Heart left ventricle (tissue), 16 donors: ENCODE results near the gene SLC6A13. TPM values are rescaled to one million over a fixed set of nuclear protein-coding genes. Genes with fewer than 3 reads are reported as not detected.

Experiments used
- ATAC-seq, 4 donors: fragments of 200-7000 bp; cut with Tn5 transposase; one replicate each; pipeline ENCODE4 v1.9.1; 2020 to 2022; ENCODE audit warnings: moderate library complexity in 4 of 4, mild to moderate bottlenecking in 3 of 4, moderate number of reproducible peaks in 1 of 4
- DNase-seq, 5 donors: peaks; one replicate each; pipeline ENCODE4 v3.0.0-alpha.2; 2020
- H3K27ac ChIP-seq, 12 donors: fragments of 200-600 bp; sonication (generic) in 4 of 12; one replicate each; pipeline versions ENCODE4 v1.5.0 to v1.8.0; 2016 to 2022; ENCODE audit warnings: mild to moderate bottlenecking in 2 of 12
- H3K27me3 ChIP-seq, 9 donors: fragments of 200-600 bp; sonication (generic) in 2 of 9; one replicate each; pipeline versions ENCODE4 v1.5.1 to v1.8.0; 2016 to 2022; ENCODE audit warnings: mild to moderate bottlenecking in 3 of 9
- H3K36me3 ChIP-seq, 9 donors: fragments of 200-600 bp; sonication (generic) in 2 of 9; one replicate each; pipeline versions ENCODE4 v1.5.0 to v1.8.0; 2018 to 2022; ENCODE audit warnings: mild to moderate bottlenecking in 2 of 9
- H3K4me1 ChIP-seq, 12 donors: fragments of 200-600 bp; sonication (generic) in 4 of 12; one replicate each; pipeline versions ENCODE4 v1.5.0 to v1.8.0; 2016 to 2022; ENCODE audit warnings: mild to moderate bottlenecking in 3 of 12
- H3K4me3 ChIP-seq, 12 donors: fragments of 200-600 bp; sonication (generic) in 4 of 12; one replicate each; pipeline versions ENCODE4 v1.5.0 to v1.8.0; 2017 to 2022; ENCODE audit warnings: mild to moderate bottlenecking in 9 of 12, moderate library complexity in 4 of 12
- H3K9me3 ChIP-seq, 12 donors: fragments of 200-600 bp; sonication (generic) in 4 of 12; one replicate each; pipeline versions ENCODE4 v1.5.0 to v1.8.0; 2016 to 2022; ENCODE audit warnings: mild to moderate bottlenecking in 1 of 12
- POLR2A ChIP-seq, 2 donors: fragments of 450-650 bp; IDR thresholded peaks; one replicate each; pipeline ENCODE4 v1.6.1; 2017; ENCODE audit warnings: antibody characterized with exemption in 2 of 2, mild to moderate bottlenecking in 2 of 2, moderate library complexity in 2 of 2
- WGBS, 4 donors: extraction: QIAGEN DNeasy Blood & Tissue Kit in 2 of 4; methylation state at CpG; one replicate each; pipeline versions ENCODE4 v1.1.5 to v1.1.7; 2013 to 2018; 5-methylcytosine and 5-hydroxymethylcytosine counted together
- intact Hi-C, 10 donors: fragments of 100-400 bp; cut with DNase I; formaldehyde crosslinking; loops; one replicate each; pipeline versions ENCODE4 v1.11.1 to v1.14.2; 2022
- polyA plus RNA-seq, 2 donors: library from polyadenylated mRNA; stranded (reverse); fragments of 200-250 nt; gene quantifications; one replicate each; pipeline ENCODE4 v1.2.3, GENCODE V29; 2013
- total RNA-seq, 9 donors: library from RNA; depleted of rRNA in 2 of 9; stranded (reverse); fragments of >200 nt in 2 of 9; fragmentation: NEBNext Ultra II Directional in 3 of 9; extraction: Animal tissue kit (Norgen Biotek cat#: 25700) in 3 of 9; gene quantifications; one replicate each; pipeline versions ENCODE4 v1.1.0 to v1.2.4, GENCODE V29; 2016 to 2023
- TF ChIP-seq, protein P1 (sequence below), 12 donors: fragments of 200-600 bp; sonication (generic) in 4 of 12; IDR thresholded peaks; one replicate each; pipeline versions ENCODE4 v1.5.0 to v1.8.0; 2018 to 2022; ENCODE audit warnings: antibody characterized with exemption in 12 of 12, mild to moderate bottlenecking in 5 of 12
- donor health status: ischemic (EF 13 %, LVEDD 7.1; RV severe dilation, severe dysfunction).
- donor health status: healthy with polysubstance abuse.
- donor health status: DM: no; HTN: yes; CAD: no.
- donor health status: DM: no; HTN: no; CAD: no.
- donor health status: ischemic (EF 25% LVEDD 6.9; RV normal size, moderate dysfunction).
- donor health status: ischemic (EF 25% LVEDD 5.7; RV mildly dilated, moderate dysfunction).
- donor health status: healthy.
- donor health status: DM: yes; HTN: yes; CAD: no.
- donor health status: ischemic (EF 35%, LVEDD 5.7; RV mildly dilated, moderate dysfunction).
- donor health status: nonischemic (EF 11% LVEDD 7.7; RV severe dilation, severe dysfunction).
- donor health status: DM: yes; HTN: yes; CAD: no.
- donor health status: PGD.
- donor health status: ischemic (EF 29% LVEDD 5.4; RV normal size, mild dysfunction).
- donor health status: nonischemic (EF 23%, LVEDD 6.1; RV moderate dilation, normal function).

The SLC6A13 gene
- total and polyA plus RNA-seq, 11 donors: 0.79 to 4.6 (median 2.6) TPM

DNA sequence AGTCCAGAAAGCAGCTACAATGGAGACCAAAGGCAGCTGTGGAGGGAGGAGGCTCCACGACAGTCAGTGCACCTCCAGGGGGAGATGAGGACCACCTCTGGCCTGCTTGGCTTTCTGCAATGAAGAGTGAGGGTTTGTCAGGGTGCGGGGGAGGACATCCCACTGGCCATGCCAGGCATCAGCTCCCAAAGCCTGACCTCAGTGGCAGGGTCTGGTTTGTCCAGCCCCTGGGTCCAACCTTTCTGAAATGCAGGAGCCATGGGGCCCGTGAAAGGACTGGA lies 83.9 kb downstream of the SLC6A13 start:
- TF ChIP-seq, protein P1, sequence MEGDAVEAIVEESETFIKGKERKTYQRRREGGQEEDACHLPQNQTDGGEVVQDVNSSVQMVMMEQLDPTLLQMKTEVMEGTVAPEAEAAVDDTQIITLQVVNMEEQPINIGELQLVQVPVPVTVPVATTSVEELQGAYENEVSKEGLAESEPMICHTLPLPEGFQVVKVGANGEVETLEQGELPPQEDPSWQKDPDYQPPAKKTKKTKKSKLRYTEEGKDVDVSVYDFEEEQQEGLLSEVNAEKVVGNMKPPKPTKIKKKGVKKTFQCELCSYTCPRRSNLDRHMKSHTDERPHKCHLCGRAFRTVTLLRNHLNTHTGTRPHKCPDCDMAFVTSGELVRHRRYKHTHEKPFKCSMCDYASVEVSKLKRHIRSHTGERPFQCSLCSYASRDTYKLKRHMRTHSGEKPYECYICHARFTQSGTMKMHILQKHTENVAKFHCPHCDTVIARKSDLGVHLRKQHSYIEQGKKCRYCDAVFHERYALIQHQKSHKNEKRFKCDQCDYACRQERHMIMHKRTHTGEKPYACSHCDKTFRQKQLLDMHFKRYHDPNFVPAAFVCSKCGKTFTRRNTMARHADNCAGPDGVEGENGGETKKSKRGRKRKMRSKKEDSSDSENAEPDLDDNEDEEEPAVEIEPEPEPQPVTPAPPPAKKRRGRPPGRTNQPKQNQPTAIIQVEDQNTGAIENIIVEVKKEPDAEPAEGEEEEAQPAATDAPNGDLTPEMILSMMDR (IDR thresholded peaks at IDR 0.05): no peak
- TF ChIP-seq POLR2A (IDR thresholded peaks at IDR 0.05): no peak
- WGBS, 4 donors: 57 to 74% (median 63%) methylated on average over 3 of the region's 3 CpGs
- DNase-seq (peak in 2 of 5 donors; percentile 17 to 27), ATAC-seq (no peak)
- Histone ChIP-seq H3K27ac (peak overlapping the region; percentile 43 to 85 (median 77)), H3K4me3 (peak overlapping the region in 1 of 12 donors; percentile 16), H3K9me3 (no peaks in the 10 kb centered on the region), H3K36me3 (no peaks in the 10 kb centered on the region), H3K4me1 (peaks cover 22 to 87% (median 77%) of the 10 kb centered on the region in 12 donors), H3K27me3 (no peaks in the 10 kb centered on the region)
- intact Hi-C loops: no loop called here

DNA sequence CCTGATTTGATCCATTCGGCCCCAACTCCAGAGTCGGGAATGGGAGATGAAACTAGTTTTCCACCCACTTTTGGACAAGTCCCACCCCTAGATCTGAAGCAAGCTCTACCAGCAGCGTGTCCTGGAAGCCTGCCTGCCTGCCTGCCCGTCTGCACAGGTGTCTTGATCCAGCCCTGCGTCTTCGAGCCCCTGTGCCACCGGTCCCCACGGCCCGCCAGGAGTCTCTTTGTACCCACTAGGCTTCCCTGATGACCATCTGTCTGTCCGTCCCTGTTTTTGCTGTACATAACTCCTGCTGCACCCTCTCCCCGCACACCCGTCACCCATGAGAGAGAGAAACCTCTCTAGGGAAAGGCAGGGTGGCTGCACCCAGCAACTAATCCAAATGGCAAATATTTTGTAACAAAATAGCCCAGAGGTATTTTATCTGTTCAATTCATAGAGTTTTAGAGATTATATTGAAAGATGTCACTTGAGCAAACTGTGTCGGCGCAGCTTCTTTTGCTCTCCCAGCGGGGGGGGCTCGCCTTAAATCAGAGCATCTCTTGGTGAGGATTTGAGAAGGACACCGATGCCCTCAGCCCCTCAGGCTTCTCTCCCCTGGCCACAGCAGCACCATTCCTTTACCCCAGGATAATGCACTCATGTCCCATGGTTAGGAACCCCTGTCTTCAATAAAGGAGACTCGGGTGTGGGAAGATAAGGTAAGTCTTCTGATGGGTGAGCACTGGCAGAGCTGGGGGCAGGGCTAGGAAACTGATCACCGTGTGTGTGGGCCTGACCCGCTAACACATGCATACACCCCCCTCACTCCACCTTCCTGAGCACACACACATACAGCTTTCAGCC lies 84.4 kb downstream of the SLC6A13 start:
- intact Hi-C loops: no loop called here
- no peaks in the 10 kb centered on the region for H3K36me3 ChIP-seq
- 83 to 89% (median 86%) methylated on average over 20 of the region's 20 CpGs for WGBS, 4 donors
- peaks cover 22 to 93% (median 80%) of the 10 kb centered on the region in 12 donors for H3K4me1 ChIP-seq
- no peaks in the 10 kb centered on the region for H3K9me3 ChIP-seq
- TF ChIP-seq POLR2A (IDR thresholded peaks at IDR 0.05): no peak
- TF ChIP-seq, protein P1 (IDR thresholded peaks at IDR 0.05): no peak
- ATAC-seq: no peak
- H3K27me3 ChIP-seq: no peaks in the 10 kb centered on the region
- DNase-seq: peak in 2 of 5 donors; percentile 24 to 51
- peak overlapping the region in 11 of 12 donors; percentile 43 to 85 (median 79) for H3K27ac ChIP-seq
- no peak overlapping the region for H3K4me3 ChIP-seq

DNA sequence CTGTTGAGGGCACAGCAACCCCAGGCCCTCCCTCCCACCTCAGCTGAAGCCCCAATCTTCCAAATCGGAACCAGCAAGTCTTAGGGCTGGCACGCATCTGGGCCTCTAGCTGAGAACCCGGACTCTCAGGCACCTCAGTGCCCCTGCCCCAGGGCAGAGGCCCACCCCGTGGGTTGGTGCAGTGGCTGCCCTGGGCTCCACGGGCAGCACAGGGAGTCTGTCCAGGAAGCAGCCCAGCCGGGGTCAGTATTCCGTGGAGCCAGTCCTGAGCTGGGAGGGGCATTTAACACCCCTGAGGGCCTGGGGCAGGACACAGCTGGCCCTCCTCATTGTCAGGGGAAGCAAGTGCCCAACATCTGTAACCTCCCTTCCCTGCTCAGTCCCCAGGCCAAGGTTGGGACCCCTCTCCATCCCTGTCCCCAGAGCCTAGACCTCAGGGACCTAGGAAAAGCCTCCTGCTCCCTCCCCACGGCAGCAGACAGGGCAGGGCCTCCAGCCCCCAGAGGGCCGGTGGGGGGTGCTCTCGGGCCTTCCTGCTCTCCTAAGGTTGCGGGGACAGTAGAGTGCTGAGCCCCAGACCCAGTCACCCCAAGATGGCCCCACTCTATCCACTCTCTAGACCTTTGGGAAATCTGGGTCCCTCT lies 85.2 kb downstream of the SLC6A13 start:
- Histone ChIP-seq H3K4me1 (peaks cover 22 to 98% (median 87%) of the 10 kb centered on the region in 12 donors), H3K36me3 (no peaks in the 10 kb centered on the region), H3K4me3 (no peak overlapping the region), H3K27ac (peak overlapping the region in 11 of 12 donors; percentile 43 to 85 (median 79)), H3K9me3 (no peaks in the 10 kb centered on the region), H3K27me3 (no peaks in the 10 kb centered on the region)
- peak in 1 of 4 donors; percentile 2 for ATAC-seq
- 50 to 65% (median 59%) methylated on average over 6 to 11 of the region's 11 CpGs for WGBS, 4 donors
- no peak for TF ChIP-seq POLR2A (IDR thresholded peaks at IDR 0.05)
- TF ChIP-seq, protein P1 (IDR thresholded peaks at IDR 0.05): no peak
- DNase-seq: peak in 3 of 5 donors; percentile 35 to 66 (median 41)
- intact Hi-C loops: no loop called here
